Gastrocnemius medialis (tissue), 4 donors: ENCODE results near the gene CRK.
"Not testable (repeated sequence)": the region's sequence is repeated elsewhere in the genome, so short reads cannot be mapped to it uniquely, and the experiment has no call there.

Source experiments
- CTCF ChIP-seq, 5 experiments: fragments of 450-650 bp in 3 of 5; fragments of 200-600 bp in 2 of 5; sonication (generic) in 2 of 5; IDR thresholded peaks in 4 of 5; conservative IDR thresholded peaks in 1 of 5; 1 replicate in 4 of 5; 2 replicates in 1 of 5; pipeline ENCODE4 v1.5.1; 2016 to 2019; ENCODE audit warnings: antibody characterized with exemption in 5 of 5, mild to moderate bottlenecking in 3 of 5, moderate library complexity in 3 of 5
- POLR2A ChIP-seq, 2 donors: fragments of 450-650 bp; IDR thresholded peaks; one replicate each; pipeline ENCODE4 v1.6.1; 2017; ENCODE audit warnings: antibody characterized with exemption in 2 of 2, mild to moderate bottlenecking in 2 of 2, moderate library complexity in 2 of 2

- TF ChIP-seq POLR2A (IDR thresholded peaks at IDR 0.05); CTCF (IDR thresholded peaks at IDR 0.05 in 4 of 5, conservative IDR thresholded peaks at IDR 0.05 in 1 of 5): not testable (repeated sequence)
Observed at GRCh38 chr17:1378476-1378860, 77.6 kb downstream of the CRK start.
